Duodenal mucosa (tissue), 2 donors: Measurements from ENCODE around the gene BTF3.
"Not testable (repeated sequence)": the region's sequence is repeated elsewhere in the genome, so short reads cannot be mapped to it uniquely, and the experiment has no call there.

Source experiments
- H3K27ac ChIP-seq: one replicate; pipeline ENCODE4 v1.7.0; 2013; ENCODE audit warnings: low read depth, low read length
- H3K27me3 ChIP-seq, 2 donors: one replicate each; pipeline ENCODE4 v1.7.0; 2013; ENCODE audit warnings: low read length in 2 of 2, control low read depth in 1 of 2; ENCODE audit not compliant: insufficient read depth in 2 of 2, control insufficient read depth in 1 of 2
- H3K36me3 ChIP-seq, 2 donors: one replicate each; pipeline ENCODE4 v1.7.0; 2013; ENCODE audit warnings: low read length in 2 of 2, control low read depth in 1 of 2; ENCODE audit not compliant: insufficient read depth in 2 of 2, control insufficient read depth in 1 of 2
- H3K4me1 ChIP-seq, 2 donors: one replicate each; pipeline ENCODE4 v1.7.0; 2013; ENCODE audit warnings: low read length in 2 of 2, control low read depth in 1 of 2; ENCODE audit not compliant: insufficient read depth in 2 of 2, control insufficient read depth in 1 of 2
- H3K4me3 ChIP-seq, 2 donors: one replicate each; pipeline ENCODE4 v1.7.0; 2013; ENCODE audit warnings: low read length in 2 of 2, low read depth in 1 of 2
- H3K9ac ChIP-seq, 2 donors: one replicate each; pipeline ENCODE4 v1.7.0; 2013; ENCODE audit warnings: low read length in 2 of 2, low read depth in 1 of 2
- H3K9me3 ChIP-seq, 2 donors: one replicate each; pipeline ENCODE4 v1.7.0; 2013; ENCODE audit warnings: low read length in 2 of 2, control low read depth in 1 of 2; ENCODE audit not compliant: control insufficient read depth in 1 of 2

The BTF3 gene

GRCh38 chr5:73498057-73498992, at the start of gene BTF3:
Gene BTF3, plus strand, starts transcription at chr5:73498442. Its CDS starts 226 bp downstream, at chr5:73498668.
- Histone ChIP-seq H3K9ac (peak within 1 kb of the TSS; percentile 93 to 99), H3K4me3 (peak within 1 kb of the TSS; percentile 96), H3K27ac (peak within 1 kb of the TSS; percentile 95), H3K9me3 (no peaks in the 10 kb centered on the region), H3K4me1 (peaks cover 27 to 30% of the 10 kb centered on the region in 2 donors), H3K27me3 (no peaks in the 10 kb centered on the region), H3K36me3 (peaks cover 10 to 21% of the 10 kb centered on the region in 2 donors)

GRCh38 chr5:73448463-73449136, 49.6 kb upstream of the BTF3 start, which contains the start of gene FOXD1:
Gene FOXD1, minus strand, starts transcription at chr5:73448777. Its CDS starts 415 bp downstream, at chr5:73448362.
- H3K9me3 ChIP-seq, result no peaks in the 10 kb centered on the region
- peaks cover 82% of the 10 kb centered on the region in 2 donors for H3K27me3 ChIP-seq
- H3K4me1 ChIP-seq, result peaks cover 4 to 14% of the 10 kb centered on the region in 2 donors
- no peaks in the 10 kb centered on the region for H3K36me3 ChIP-seq
- peak within 1 kb of the TSS in 1 of 2 donors; percentile 51 for H3K9ac ChIP-seq
- peak within 1 kb of the TSS; percentile 54 to 68 for H3K4me3 ChIP-seq
- H3K27ac ChIP-seq, result no peak within 1 kb of the TSS

DNA sequence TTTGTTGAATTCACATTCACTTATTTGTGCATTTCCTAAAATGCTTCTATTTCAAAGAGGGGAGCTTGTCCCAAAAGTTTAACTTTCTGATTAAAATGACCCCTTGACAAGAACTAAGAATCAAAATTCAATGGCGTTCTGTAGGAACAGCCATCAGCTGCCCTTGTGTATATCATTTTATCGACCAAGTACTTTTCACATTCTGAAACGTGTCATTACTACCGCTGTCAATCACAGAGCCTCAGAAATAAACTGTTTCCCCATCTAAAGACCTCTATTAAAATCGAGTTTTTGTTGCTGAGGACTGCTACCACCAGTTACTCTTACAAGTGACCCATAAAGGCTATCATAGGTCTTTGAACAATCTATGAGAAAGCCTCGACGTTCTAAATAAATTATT, 48.1 kb upstream of the BTF3 start:
- no peaks in the 10 kb centered on the region for H3K36me3 ChIP-seq

GRCh38 chr5:73450672-73451223, 47.5 kb upstream of the BTF3 start:
- Histone ChIP-seq H3K36me3 (no peaks in the 10 kb centered on the region), H3K4me3 (peak overlapping the region in 1 of 2 donors; percentile 23), H3K4me1 (peaks cover 4 to 14% of the 10 kb centered on the region in 2 donors), H3K9me3 (no peaks in the 10 kb centered on the region), H3K9ac (no peak overlapping the region), H3K27ac (no peak overlapping the region), H3K27me3 (peaks cover 63 to 67% of the 10 kb centered on the region in 2 donors)

More for the DNA sequence above, 48.1 kb upstream of the BTF3 start:
- H3K27ac ChIP-seq, result no peak overlapping the region
- peaks cover 4 to 14% of the 10 kb centered on the region in 2 donors for H3K4me1 ChIP-seq
- peaks cover 69 to 71% of the 10 kb centered on the region in 2 donors for H3K27me3 ChIP-seq
- H3K9ac ChIP-seq, result no peak overlapping the region
- no peaks in the 10 kb centered on the region for H3K9me3 ChIP-seq
- no peak overlapping the region for H3K4me3 ChIP-seq

DNA sequence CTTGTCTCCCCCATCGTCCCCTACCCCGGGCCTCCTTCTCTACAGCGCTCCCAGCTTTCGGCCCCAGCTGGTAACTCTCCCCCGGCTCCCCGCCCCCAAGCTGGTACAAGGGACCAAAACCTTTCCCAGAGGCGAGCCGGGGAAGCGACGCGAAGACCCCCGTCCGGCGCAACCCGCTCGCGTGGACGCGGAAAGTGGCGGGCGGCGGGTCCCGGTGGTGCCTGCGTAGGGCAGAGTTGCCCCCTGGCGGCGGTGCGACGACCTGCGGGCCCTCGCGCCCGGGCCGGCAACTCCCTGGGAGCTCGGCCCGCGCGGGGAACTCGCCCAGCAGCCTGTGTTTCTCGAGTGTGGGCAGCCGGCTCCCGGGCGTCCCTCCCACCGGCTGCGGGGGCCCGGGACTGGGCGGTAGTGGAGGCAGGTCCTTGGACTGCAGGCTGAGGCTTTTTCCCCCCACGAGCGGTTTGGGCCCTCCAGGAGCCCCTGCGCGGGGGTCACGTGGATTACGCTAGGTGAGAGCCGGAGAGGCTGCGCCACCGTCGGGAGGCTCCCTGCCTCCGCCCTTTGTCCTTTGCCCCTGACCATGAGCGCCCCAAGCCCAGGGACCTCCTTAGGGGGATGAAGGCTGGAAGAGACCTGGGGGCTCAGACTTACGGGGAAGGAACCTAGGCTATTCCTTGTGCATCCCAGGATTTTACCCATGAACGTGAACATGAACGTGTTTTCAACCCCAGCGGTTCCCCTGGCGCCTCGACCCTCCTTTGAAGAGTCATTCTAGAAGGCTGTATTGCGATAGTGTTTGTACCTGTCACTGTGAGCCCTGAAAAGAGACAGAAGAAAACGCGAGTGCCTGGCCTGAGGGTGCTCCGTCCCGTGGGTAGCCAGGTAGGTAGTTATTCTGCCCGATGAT, 46.8 kb upstream of the BTF3 start:
- Histone ChIP-seq H3K4me3 (peak overlapping the region; percentile 21 to 23), H3K9ac (no peak overlapping the region), H3K4me1 (peaks cover 4 to 14% of the 10 kb centered on the region in 2 donors), H3K27me3 (peaks cover 58 to 62% of the 10 kb centered on the region in 2 donors), H3K36me3 (no peaks in the 10 kb centered on the region), H3K9me3 (no peaks in the 10 kb centered on the region), H3K27ac (no peak overlapping the region)

DNA sequence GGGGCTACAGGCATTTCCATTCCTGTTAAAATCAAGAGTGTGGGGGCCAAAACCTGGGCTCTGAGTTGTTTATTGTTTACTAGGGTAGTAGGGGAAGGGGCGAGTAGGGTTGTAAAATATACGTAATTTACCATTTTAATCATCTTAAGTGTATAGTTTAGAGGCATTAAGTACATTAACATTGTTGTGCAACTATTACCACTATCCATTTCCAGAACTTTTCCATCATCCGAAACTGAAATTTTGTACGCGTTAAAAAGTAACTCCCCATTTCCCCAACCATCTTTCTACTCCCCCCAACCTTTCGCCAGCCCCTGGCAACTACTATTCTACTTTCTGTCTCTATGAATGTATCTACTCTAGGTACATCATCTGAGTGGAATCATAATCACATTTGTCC, 46.0 kb upstream of the BTF3 start:
- Histone ChIP-seq H3K27ac (no peak overlapping the region), H3K4me3 (no peak overlapping the region), H3K4me1 (peaks cover 4 to 11% of the 10 kb centered on the region in 2 donors), H3K27me3 (peaks cover 55 to 58% of the 10 kb centered on the region in 2 donors), H3K9me3 (no peaks in the 10 kb centered on the region), H3K36me3 (no peaks in the 10 kb centered on the region), H3K9ac (no peak overlapping the region)

- Histone ChIP-seq H3K4me3 (no peak overlapping the region), H3K27me3 (peaks cover 46 to 48% of the 10 kb centered on the region in 2 donors), H3K27ac (no peak overlapping the region), H3K9me3 (no peaks in the 10 kb centered on the region), H3K36me3 (no peaks in the 10 kb centered on the region), H3K4me1 (peaks cover 0 to 5% of the 10 kb centered on the region in 2 donors), H3K9ac (no peak overlapping the region)
These were observed 43.7 kb upstream of the BTF3 start for GRCh38 chr5:73454379-73455036.

GRCh38 chr5:73456462-73456861, 41.8 kb upstream of the BTF3 start:
- H3K36me3 ChIP-seq, H3K9ac ChIP-seq, H3K9me3 ChIP-seq, H3K4me3 ChIP-seq, H3K4me1 ChIP-seq, H3K27ac ChIP-seq: not testable (repeated sequence)
- peaks cover 29 to 30% of the 10 kb centered on the region in 2 donors for H3K27me3 ChIP-seq

DNA sequence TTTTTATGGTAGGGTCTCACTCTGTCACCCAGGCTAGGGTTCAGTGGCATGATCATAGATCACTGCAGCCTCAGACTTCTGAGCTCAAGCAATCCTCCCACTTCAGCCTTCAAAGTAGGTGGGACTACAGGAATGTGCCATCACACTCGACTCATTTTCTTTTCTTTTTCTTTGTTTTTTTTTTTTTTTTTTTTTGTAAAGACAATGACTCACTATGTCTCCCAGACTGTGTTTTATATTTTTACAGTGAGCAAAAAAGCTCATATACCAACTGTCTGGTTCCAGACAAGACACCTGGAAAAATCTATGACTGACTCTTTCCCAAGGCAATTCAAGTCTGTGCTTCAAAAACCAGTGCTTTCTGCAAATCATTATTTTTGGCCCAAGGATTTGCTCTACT, 38.9 kb upstream of the BTF3 start:
- no peaks in the 10 kb centered on the region for H3K36me3 ChIP-seq
- no peaks in the 10 kb centered on the region for H3K4me1 ChIP-seq
- H3K9me3 ChIP-seq, result no peaks in the 10 kb centered on the region
- H3K27me3 ChIP-seq, result peaks cover 4 to 5% of the 10 kb centered on the region in 2 donors
- H3K27ac ChIP-seq, result no peak overlapping the region
- no peak overlapping the region for H3K4me3 ChIP-seq
- H3K9ac ChIP-seq, result no peak overlapping the region
